MCF 10A (cell line): ENCODE measurements around the gene S100PBP. TPM values are rescaled to one million over a fixed set of nuclear protein-coding genes. Genes with fewer than 3 reads are reported as not detected.
A peak's percentile ranks its signal among the peaks of the same experiment; 100 is the strongest.

ENCODE experiments used
- BruUV-seq: library from RNA; stranded (reverse); fragments of 400-500 nt; replicated peaks from 2 replicates; lab custom pipeline; 2021; lab: Mats Ljungman, UMichigan
- CTCF ChIA-PET: fragments of 300-600 bp; sonication (Branson Sonifier 250); formaldehyde crosslinking; extraction: SDS; loops from one replicate; lab custom pipeline; 2021; ENCODE audit warnings: antibody characterized with exemption, inconsistent platforms; lab: Yijun Ruan, JAX
- POLR2A ChIA-PET: fragments of 300-600, 350-650 bp; sonication (Branson Sonifier 250); formaldehyde crosslinking; extraction: SDS; loops from one replicate; lab custom pipeline; 2020; ENCODE audit warnings: antibody characterized with exemption, inconsistent platforms; lab: Yijun Ruan, JAX
- DNase-seq: peaks from one replicate; pipeline ENCODE4 v3.0.0-alpha.2; 2018; ENCODE audit not compliant: unreplicated experiment
- H3K27ac Mint-ChIP-seq: one replicate; pipeline ENCODE4 v1.8.0; 2022; ENCODE audit warnings: mild to moderate bottlenecking, low read depth, mixed read lengths; ENCODE audit not compliant: unreplicated experiment
- H3K27me3 Mint-ChIP-seq: one replicate; pipeline ENCODE4 v1.8.0; 2022; ENCODE audit warnings: mixed read lengths; ENCODE audit not compliant: insufficient read depth, unreplicated experiment
- H3K36me3 Mint-ChIP-seq: one replicate; pipeline ENCODE4 v1.8.0; 2022; ENCODE audit warnings: mild to moderate bottlenecking, moderate library complexity, mixed read lengths; ENCODE audit not compliant: insufficient read depth, unreplicated experiment
- H3K4me1 Mint-ChIP-seq: one replicate; pipeline ENCODE4 v1.8.0; 2022; ENCODE audit warnings: mixed read lengths; ENCODE audit not compliant: insufficient read depth, unreplicated experiment
- H3K4me3 Mint-ChIP-seq: one replicate; pipeline ENCODE4 v1.8.0; 2022; ENCODE audit warnings: mild to moderate bottlenecking, moderate library complexity, mixed read lengths; ENCODE audit not compliant: unreplicated experiment
- H3K9me3 Mint-ChIP-seq: one replicate; pipeline ENCODE4 v1.8.0; 2022; ENCODE audit warnings: mixed read lengths; ENCODE audit not compliant: unreplicated experiment
- CTCF ChIP-seq: fragments of 200-600 bp; IDR thresholded peaks from one replicate; pipeline ENCODE4 v1.8.0; 2022; ENCODE audit warnings: antibody characterized with exemption, mild to moderate bottlenecking; ENCODE audit not compliant: unreplicated experiment
- intact Hi-C: fragments of 100-400 bp; cut with micrococcal nuclease; formaldehyde crosslinking; loops from 2 replicates; pipeline ENCODE4 v1.14.1; 2022
- total RNA-seq: library from RNA; stranded (reverse); gene quantifications from 2 replicates; pipeline ENCODE4 v1.2.3, GENCODE V29; 2022

Gene S100PBP
- total RNA-seq, 1 experiment from 2014 or later = 24.4 TPM

- POLR2A ChIA-PET = interaction anchor here (0.9 to 1.0 kb wide), 2 partner anchors 9 to 10 kb away, joined by 3 read pairs; no protein-coding TSS in a partner anchor
- intact Hi-C loops = no loop called here
- Mint-ChIP-seq H3K4me1 (peaks cover 8% of the 10 kb centered on the region), H3K9me3 (no peaks in the 10 kb centered on the region), H3K27me3 (no peaks in the 10 kb centered on the region), H3K27ac (peak overlapping the region; percentile 57), H3K36me3 (peaks cover 84% of the 10 kb centered on the region), H3K4me3 (no peak overlapping the region)
- BruUV-seq = no TSS peak
- CTCF ChIA-PET = no interaction called here
- no peak for TF ChIP-seq CTCF
- DNase-seq = no peak
Measured at GRCh38 chr1:32806910-32807523, 10.4 kb upstream of the S100PBP start.

- POLR2A ChIA-PET = no interaction called here
Measured at GRCh38 chr1:32808580-32808979, 8.9 kb upstream of the S100PBP start.

DNA sequence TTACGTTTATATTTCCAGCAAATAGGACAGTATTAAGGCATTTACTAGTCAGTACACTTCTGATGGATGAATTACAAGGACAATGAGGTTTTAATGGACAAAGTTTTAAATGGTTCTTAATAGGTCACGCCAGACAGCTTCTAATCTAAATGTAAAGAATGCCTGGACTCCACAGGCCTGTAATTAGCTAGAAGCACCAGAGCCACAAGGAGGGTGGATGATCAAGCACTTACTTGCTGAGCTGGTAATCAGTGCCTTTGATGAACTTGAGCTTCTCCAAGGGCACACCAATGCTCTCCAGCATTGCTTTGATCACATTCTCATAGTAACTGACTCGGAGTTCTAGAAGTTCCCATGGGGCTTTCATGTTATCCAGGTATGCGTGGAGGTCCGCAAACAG is 7.1 kb upstream of the S100PBP start:
- BruUV-seq = no TSS peak
- Mint-ChIP-seq H3K9me3 (no peaks in the 10 kb centered on the region), H3K4me3 (no peak overlapping the region), H3K27me3 (no peaks in the 10 kb centered on the region), H3K36me3 (peaks cover 78% of the 10 kb centered on the region), H3K4me1 (peaks cover 26% of the 10 kb centered on the region), H3K27ac (no peak overlapping the region)
- intact Hi-C loops = no loop called here
- ChIA-PET POLR2A (no interaction called here), CTCF (no interaction called here)
- no peak for DNase-seq
- no peak for TF ChIP-seq CTCF

More at GRCh38 chr1:32808580-32808979, 8.9 kb upstream of the S100PBP start:
- Mint-ChIP-seq H3K4me1 (peaks cover 16% of the 10 kb centered on the region), H3K4me3 (no peak overlapping the region), H3K27ac (no peak overlapping the region), H3K27me3 (no peaks in the 10 kb centered on the region), H3K36me3 (peaks cover 82% of the 10 kb centered on the region), H3K9me3 (no peaks in the 10 kb centered on the region)
- BruUV-seq = no TSS peak
- intact Hi-C loops = no loop called here
- CTCF ChIA-PET = no interaction called here
- no peak for DNase-seq
- TF ChIP-seq CTCF = no peak

GRCh38 chr1:32811265-32811664 is 6.2 kb upstream of the S100PBP start:
- Mint-ChIP-seq H3K4me3 (no peak overlapping the region), H3K4me1 (peaks cover 26% of the 10 kb centered on the region), H3K36me3 (peaks cover 72% of the 10 kb centered on the region), H3K27me3 (no peaks in the 10 kb centered on the region), H3K9me3 (no peaks in the 10 kb centered on the region), H3K27ac (no peak overlapping the region)
- TF ChIP-seq CTCF = no peak
- BruUV-seq = no TSS peak
- ChIA-PET CTCF (no interaction called here), POLR2A (interaction anchor here (2.3 kb wide), 1 partner anchor 22 kb away, joined by 6 read pairs; no protein-coding TSS in a partner anchor)
- DNase-seq = no peak
- intact Hi-C loops = no loop called here
